ENCODE measurements around the gene MTMR11. TPM values are rescaled to one million over a fixed set of nuclear protein-coding genes. Genes with fewer than 3 reads are reported as not detected.

The MTMR11 gene
- total and polyA plus RNA-seq, 2 of the 13 experiments (the other 11 are each of a cell fraction or from before 2014, with no cell fraction given): 0.49 to 2.8 TPM

- TF ChIP-seq, protein P1, sequence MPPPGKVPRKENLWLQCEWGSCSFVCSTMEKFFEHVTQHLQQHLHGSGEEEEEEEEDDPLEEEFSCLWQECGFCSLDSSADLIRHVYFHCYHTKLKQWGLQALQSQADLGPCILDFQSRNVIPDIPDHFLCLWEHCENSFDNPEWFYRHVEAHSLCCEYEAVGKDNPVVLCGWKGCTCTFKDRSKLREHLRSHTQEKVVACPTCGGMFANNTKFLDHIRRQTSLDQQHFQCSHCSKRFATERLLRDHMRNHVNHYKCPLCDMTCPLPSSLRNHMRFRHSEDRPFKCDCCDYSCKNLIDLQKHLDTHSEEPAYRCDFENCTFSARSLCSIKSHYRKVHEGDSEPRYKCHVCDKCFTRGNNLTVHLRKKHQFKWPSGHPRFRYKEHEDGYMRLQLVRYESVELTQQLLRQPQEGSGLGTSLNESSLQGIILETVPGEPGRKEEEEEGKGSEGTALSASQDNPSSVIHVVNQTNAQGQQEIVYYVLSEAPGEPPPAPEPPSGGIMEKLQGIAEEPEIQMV (CRISPR knock-in tag; IDR thresholded peaks at IDR 0.05; ENCODE audit: low read depth): no peak
- no peak for TF ChIP-seq ARNT (IDR thresholded peaks at IDR 0.05)
- TF ChIP-seq ZMYM3 (CRISPR knock-in tag; IDR thresholded peaks at IDR 0.05): no peak
- TF ChIP-seq, protein P2, sequence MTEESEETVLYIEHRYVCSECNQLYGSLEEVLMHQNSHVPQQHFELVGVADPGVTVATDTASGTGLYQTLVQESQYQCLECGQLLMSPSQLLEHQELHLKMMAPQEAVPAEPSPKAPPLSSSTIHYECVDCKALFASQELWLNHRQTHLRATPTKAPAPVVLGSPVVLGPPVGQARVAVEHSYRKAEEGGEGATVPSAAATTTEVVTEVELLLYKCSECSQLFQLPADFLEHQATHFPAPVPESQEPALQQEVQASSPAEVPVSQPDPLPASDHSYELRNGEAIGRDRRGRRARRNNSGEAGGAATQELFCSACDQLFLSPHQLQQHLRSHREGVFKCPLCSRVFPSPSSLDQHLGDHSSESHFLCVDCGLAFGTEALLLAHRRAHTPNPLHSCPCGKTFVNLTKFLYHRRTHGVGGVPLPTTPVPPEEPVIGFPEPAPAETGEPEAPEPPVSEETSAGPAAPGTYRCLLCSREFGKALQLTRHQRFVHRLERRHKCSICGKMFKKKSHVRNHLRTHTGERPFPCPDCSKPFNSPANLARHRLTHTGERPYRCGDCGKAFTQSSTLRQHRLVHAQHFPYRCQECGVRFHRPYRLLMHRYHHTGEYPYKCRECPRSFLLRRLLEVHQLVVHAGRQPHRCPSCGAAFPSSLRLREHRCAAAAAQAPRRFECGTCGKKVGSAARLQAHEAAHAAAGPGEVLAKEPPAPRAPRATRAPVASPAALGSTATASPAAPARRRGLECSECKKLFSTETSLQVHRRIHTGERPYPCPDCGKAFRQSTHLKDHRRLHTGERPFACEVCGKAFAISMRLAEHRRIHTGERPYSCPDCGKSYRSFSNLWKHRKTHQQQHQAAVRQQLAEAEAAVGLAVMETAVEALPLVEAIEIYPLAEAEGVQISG (CRISPR knock-in tag; IDR thresholded peaks at IDR 0.05): no peak
- TF ChIP-seq, protein P3, sequence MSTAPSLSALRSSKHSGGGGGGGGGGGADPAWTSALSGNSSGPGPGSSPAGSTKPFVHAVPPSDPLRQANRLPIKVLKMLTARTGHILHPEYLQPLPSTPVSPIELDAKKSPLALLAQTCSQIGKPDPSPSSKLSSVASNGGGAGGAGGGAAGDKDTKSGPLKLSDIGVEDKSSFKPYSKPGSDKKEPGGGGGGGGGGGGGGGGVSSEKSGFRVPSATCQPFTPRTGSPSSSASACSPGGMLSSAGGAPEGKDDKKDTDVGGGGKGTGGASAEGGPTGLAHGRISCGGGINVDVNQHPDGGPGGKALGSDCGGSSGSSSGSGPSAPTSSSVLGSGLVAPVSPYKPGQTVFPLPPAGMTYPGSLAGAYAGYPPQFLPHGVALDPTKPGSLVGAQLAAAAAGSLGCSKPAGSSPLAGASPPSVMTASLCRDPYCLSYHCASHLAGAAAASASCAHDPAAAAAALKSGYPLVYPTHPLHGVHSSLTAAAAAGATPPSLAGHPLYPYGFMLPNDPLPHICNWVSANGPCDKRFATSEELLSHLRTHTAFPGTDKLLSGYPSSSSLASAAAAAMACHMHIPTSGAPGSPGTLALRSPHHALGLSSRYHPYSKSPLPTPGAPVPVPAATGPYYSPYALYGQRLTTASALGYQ (CRISPR knock-in tag; IDR thresholded peaks at IDR 0.05): no peak
- TF ChIP-seq ZNF790 (CRISPR knock-in tag; IDR thresholded peaks at IDR 0.05; ENCODE audit: borderline replicate concordance): 0 out of 2 replicates have a peak, but pooled peaks have one; percentile 16
- no peak; the same call in 1 of the 2 replicates for TF ChIP-seq ZNF44 (CRISPR knock-in tag; IDR thresholded peaks at IDR 0.05)
- no peak for TF ChIP-seq RERE (CRISPR knock-in tag; IDR thresholded peaks at IDR 0.05; ENCODE audit: low read depth)
- no peak for TF ChIP-seq EZH2 (conservative IDR thresholded peaks at IDR 0.05; ENCODE audit: low read depth, low read length)
- no peak for TF ChIP-seq ZNF512 (CRISPR knock-in tag; IDR thresholded peaks at IDR 0.05)
- TF ChIP-seq ZNF33B (CRISPR knock-in tag; IDR thresholded peaks at IDR 0.05): no peak
- no peak for TF ChIP-seq SYNCRIP (IDR thresholded peaks at IDR 0.05; ENCODE audit: insufficient read depth, low read depth, low read length)
- no peak for TF ChIP-seq ZNF317 (CRISPR knock-in tag; IDR thresholded peaks at IDR 0.05)
- no peak for TF ChIP-seq ZNF850 (CRISPR knock-in tag; conservative IDR thresholded peaks at IDR 0.05)
These were observed 51.1 kb downstream of the MTMR11 start (continued) for GRCh38 chr1:149885339-149886120.
